GM11168 (cell line): ENCODE measurements around the gene DUXA.
"Not testable (repeated sequence)": the region's sequence is repeated elsewhere in the genome, so short reads cannot be mapped to it uniquely, and the experiment has no call there.

ENCODE experiments used
- in situ Hi-C: fragments of 300-500 bp; cut with MboI; formaldehyde crosslinking; loops from one replicate; pipeline ENCODE4 v1.12.0; 2022; ENCODE audit warnings: low sequenced_read_pairs; ENCODE audit not compliant: unreplicated experiment

Gene DUXA

GRCh38 chr19:57167385-57167784 lies at the start of gene DUXA:
DUXA (minus strand) TSS chr19:57167485; CDS start chr19:57167443, 42 bp downstream.
- in situ Hi-C loops, result no loop called here

GRCh38 chr19:57212109-57212508 lies 44.8 kb upstream of the DUXA start:
- in situ Hi-C loops, result no loop called here

- in situ Hi-C loops, result no loop called here
Measured at GRCh38 chr19:57210381-57210780, 43.1 kb upstream of the DUXA start.

GRCh38 chr19:57202160-57202559 lies 34.9 kb upstream of the DUXA start:
- in situ Hi-C loops, result no loop called here

GRCh38 chr19:57197874-57198273 lies 30.6 kb upstream of the DUXA start:
- in situ Hi-C loops, result not testable (repeated sequence)

- in situ Hi-C loops, result no loop called here
Measured at GRCh38 chr19:57192993-57193392, 25.7 kb upstream of the DUXA start.

GRCh38 chr19:57192077-57192420 lies 24.8 kb upstream of the DUXA start:
- in situ Hi-C loops, result no loop called here

GRCh38 chr19:57191141-57192076 lies 24.1 kb upstream of the DUXA start, which contains the start of gene ZNF264:
ZNF264 (plus strand) TSS chr19:57191500; CDS start chr19:57191914, 414 bp downstream.
- in situ Hi-C loops, result no loop called here

- in situ Hi-C loops, result no loop called here
Measured at GRCh38 chr19:57190301-57190700, 23.0 kb upstream of the DUXA start.

GRCh38 chr19:57171551-57172081 lies 4.3 kb upstream of the DUXA start:
- in situ Hi-C loops, result no loop called here

- in situ Hi-C loops, result no loop called here
Measured at GRCh38 chr19:57165846-57166245, 1.4 kb downstream of the DUXA start.

- in situ Hi-C loops, result no loop called here
Measured at GRCh38 chr19:57161985-57162539, 5.2 kb downstream of the DUXA start.

GRCh38 chr19:57152921-57153320 lies 14.4 kb downstream of the DUXA start:
- in situ Hi-C loops, result no loop called here

- in situ Hi-C loops, result no loop called here
Measured at GRCh38 chr19:57141699-57142098, 25.6 kb downstream of the DUXA start.

GRCh38 chr19:57135797-57136196 lies 31.5 kb downstream of the DUXA start:
- in situ Hi-C loops, result no loop called here

- in situ Hi-C loops, result not testable (repeated sequence)
Measured at GRCh38 chr19:57127403-57127802, 39.9 kb downstream of the DUXA start.

- in situ Hi-C loops, result no loop called here
Measured at GRCh38 chr19:57123882-57124281, 43.4 kb downstream of the DUXA start.

GRCh38 chr19:57118848-57119247 lies 48.4 kb downstream of the DUXA start:
- in situ Hi-C loops, result no loop called here

- in situ Hi-C loops, result not testable (repeated sequence)
Measured at GRCh38 chr19:57113501-57113900, 53.8 kb downstream of the DUXA start.

- in situ Hi-C loops, result no loop called here
Measured at GRCh38 chr19:57111329-57111644, 56.0 kb downstream of the DUXA start.

GRCh38 chr19:57110592-57111328 lies 56.5 kb downstream of the DUXA start:
- in situ Hi-C loops, result no loop called here
